ENCODE data around the gene NR3C2. TPM values are rescaled to one million over a fixed set of nuclear protein-coding genes. Genes with fewer than 3 reads are reported as not detected.

NR3C2 gene
- polyA plus RNA-seq, 1 donor = 6.8 TPM

DNA sequence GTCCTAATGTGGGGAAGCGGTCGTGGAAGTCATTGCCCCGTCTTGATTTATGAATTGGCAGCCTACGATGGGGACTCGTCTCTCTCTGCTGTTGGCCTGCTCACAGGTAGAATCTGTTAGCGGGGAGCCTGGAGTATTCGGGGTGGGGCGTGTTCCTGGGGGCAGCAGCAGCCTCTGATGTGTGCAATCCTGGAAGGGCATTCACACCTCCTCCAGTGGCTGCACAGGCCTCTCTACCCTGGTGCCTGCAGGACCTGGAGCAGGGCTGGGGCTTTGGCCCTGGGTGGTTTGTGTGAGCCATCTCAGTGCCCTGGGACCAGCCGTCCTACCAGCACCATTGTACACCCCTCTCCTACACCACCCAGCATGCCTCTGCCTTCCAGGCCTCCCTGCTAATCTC, 369.4 kb downstream of the NR3C2 start:
- no peaks in the 10 kb centered on the region for H3K27me3 ChIP-seq (ENCODE audit: control insufficient read depth, insufficient read depth, low read length)
- peaks cover 4% of the 10 kb centered on the region for H3K9me3 ChIP-seq (ENCODE audit: control insufficient read depth, low read depth, low read length)
- WGBS (ENCODE audit: insufficient coverage, low lambda C conversion rate) = no CpG with 5 or more reads among the region's 9 CpGs
- no peak for DNase-seq
- H3K4me1 ChIP-seq (ENCODE audit: control insufficient read depth, insufficient read depth, low read length) = no peaks in the 10 kb centered on the region
- no peak overlapping the region for H3K27ac ChIP-seq (ENCODE audit: low read length)
- H3K4me3 ChIP-seq (ENCODE audit: low read length) = no peak overlapping the region
- H3K36me3 ChIP-seq (ENCODE audit: control insufficient read depth, insufficient read depth, low read length) = peaks cover 23% of the 10 kb centered on the region

DNA sequence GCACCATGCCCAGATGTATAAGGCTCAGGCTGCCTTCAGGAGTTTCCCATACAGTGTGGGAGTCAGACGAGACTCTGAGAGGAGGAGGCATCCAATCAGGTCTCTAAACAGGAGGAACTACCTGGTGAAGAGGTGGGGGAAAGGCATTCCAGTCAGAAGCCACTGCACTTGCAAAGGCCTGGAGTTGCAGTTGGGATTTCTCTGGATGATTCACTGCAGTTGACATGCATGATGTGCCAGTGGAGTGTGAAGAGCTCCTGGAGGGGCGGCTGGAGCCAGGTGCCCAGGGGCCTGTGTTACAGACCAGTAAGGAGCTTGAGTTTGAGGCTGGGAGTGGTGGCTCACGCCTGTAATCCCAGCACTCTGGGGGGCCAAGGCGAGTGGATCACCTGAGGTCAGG, 371.2 kb downstream of the NR3C2 start:
- DNase-seq = no peak
- Histone ChIP-seq H3K36me3 (ENCODE audit: control insufficient read depth, insufficient read depth, low read length) (peaks cover 24% of the 10 kb centered on the region), H3K27ac (ENCODE audit: low read length) (no peak overlapping the region), H3K4me3 (ENCODE audit: low read length) (no peak overlapping the region), H3K4me1 (ENCODE audit: control insufficient read depth, insufficient read depth, low read length) (no peaks in the 10 kb centered on the region), H3K27me3 (ENCODE audit: control insufficient read depth, insufficient read depth, low read length) (no peaks in the 10 kb centered on the region), H3K9me3 (ENCODE audit: control insufficient read depth, low read depth, low read length) (peaks cover 4% of the 10 kb centered on the region)
- no CpG with 5 or more reads among the region's 4 CpGs for WGBS (ENCODE audit: insufficient coverage, low lambda C conversion rate)

DNA sequence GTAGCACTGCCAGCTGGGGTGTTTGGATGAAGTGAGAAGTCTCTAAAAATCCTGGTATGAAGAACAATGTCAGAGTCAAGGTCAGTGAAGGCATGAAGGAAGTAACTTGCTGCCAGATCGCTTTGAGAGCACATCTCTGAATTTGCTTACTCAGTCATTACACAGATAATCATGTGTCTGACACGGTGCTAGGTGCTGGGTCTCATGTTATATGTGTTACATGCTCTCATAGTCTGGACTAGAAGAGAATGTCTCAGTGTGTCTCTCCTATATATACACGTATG, 372.4 kb downstream of the NR3C2 start:
- DNase-seq = no peak
- Histone ChIP-seq H3K27ac (ENCODE audit: low read length) (no peak overlapping the region), H3K4me3 (ENCODE audit: low read length) (no peak overlapping the region), H3K36me3 (ENCODE audit: control insufficient read depth, insufficient read depth, low read length) (peaks cover 17% of the 10 kb centered on the region), H3K27me3 (ENCODE audit: control insufficient read depth, insufficient read depth, low read length) (no peaks in the 10 kb centered on the region), H3K9me3 (ENCODE audit: control insufficient read depth, low read depth, low read length) (peaks cover 4% of the 10 kb centered on the region), H3K4me1 (ENCODE audit: control insufficient read depth, insufficient read depth, low read length) (no peaks in the 10 kb centered on the region)
- WGBS (ENCODE audit: insufficient coverage, low lambda C conversion rate) = no CpG with 5 or more reads among the region's 3 CpGs

DNA sequence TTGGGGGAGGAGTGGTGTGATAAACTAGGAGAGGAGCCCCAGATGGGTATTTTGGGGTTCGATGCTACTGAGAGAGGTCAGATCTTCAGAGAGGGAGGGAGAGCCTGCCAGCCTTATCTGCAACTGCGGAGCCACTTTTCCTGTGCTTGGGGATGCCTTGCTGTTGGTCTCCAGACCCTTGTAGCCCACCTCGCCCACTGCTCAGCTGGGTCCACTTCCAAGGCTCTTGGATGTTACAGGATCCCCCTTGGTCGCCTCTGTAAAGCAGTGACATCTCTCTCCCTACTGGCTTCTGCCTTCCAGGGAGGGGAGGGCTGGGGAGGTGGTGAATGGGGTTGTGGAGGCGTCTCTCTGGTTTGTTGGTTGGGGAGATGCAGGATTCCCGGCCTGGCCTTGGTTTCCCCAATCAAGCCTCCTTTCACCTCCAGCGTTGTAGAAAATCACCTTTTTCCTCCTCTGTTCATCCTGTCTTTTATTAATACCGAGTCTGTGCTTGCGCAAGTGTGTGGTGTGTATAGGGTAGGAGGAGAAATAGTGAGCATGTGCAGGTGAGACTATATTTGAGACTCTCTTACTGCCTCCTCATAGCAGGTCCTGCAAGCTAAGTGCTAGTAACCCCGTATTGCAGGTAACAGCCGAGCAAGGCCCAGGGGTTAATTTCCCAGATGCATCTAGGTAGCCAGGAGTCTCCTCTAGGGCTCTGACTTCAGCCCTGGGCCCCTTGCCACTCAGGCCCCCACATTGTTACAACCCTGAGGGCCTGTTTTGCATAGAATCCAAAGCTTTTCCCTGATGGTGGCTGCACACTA, 372.9 kb downstream of the NR3C2 start:
- no peaks in the 10 kb centered on the region for H3K4me1 ChIP-seq (ENCODE audit: control insufficient read depth, insufficient read depth, low read length)
- 93% methylated on average over 2 of the region's 11 CpGs for WGBS (ENCODE audit: insufficient coverage, low lambda C conversion rate)
- no peak for DNase-seq

DNA sequence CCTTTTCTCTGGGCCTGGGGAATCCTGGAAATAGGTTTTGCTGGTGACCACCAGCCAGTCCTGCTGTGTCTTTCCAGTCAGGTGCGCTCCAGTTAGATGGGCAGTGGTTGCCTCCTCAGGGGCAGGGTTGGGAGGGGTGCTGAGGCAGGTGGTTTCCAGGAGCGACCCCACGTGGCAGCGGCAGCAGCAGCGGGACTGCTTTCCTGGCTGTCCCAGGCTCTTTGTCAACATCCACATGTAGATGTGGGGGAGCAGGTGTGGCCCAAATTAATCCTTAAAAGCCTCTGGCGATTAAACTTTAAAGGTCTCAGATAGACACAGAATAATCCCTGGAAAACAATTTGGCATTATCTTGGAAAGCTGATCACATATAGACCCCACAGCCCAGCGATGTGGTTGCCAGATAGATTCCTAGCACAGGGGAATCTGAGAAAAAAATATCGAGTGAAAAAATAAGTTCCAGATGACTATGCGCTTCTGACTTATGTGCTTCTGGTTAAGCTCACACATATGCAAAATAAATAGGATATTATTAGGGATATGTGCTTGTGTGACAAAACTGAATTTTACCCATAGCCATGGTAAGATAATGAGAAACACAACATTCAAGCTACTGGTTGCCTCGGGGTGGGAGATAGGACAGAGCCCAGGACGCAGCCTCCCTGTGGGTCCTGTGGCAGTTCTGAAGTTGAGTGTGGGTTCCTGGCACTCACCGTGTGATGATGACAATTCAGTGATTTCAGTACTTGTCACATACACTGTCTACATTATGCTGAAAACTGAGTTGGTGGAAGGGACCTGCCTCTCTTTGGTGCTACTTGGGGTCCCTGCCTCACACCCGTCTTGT, 373.9 kb downstream of the NR3C2 start:
- Histone ChIP-seq H3K4me3 (ENCODE audit: low read length) (no peak overlapping the region), H3K27ac (ENCODE audit: low read length) (no peak overlapping the region), H3K36me3 (ENCODE audit: control insufficient read depth, insufficient read depth, low read length) (peaks cover 11% of the 10 kb centered on the region), H3K9me3 (ENCODE audit: control insufficient read depth, low read depth, low read length) (no peaks in the 10 kb centered on the region), H3K4me1 (ENCODE audit: control insufficient read depth, insufficient read depth, low read length) (no peaks in the 10 kb centered on the region), H3K27me3 (ENCODE audit: control insufficient read depth, insufficient read depth, low read length) (no peaks in the 10 kb centered on the region)
- WGBS (ENCODE audit: insufficient coverage, low lambda C conversion rate) = 100% methylated on average over 2 of the region's 13 CpGs
- DNase-seq = no peak

More for the DNA sequence above, 372.9 kb downstream of the NR3C2 start:
- H3K27ac ChIP-seq (ENCODE audit: low read length) = no peak overlapping the region
- H3K9me3 ChIP-seq (ENCODE audit: control insufficient read depth, low read depth, low read length) = no peaks in the 10 kb centered on the region
- no peak overlapping the region for H3K4me3 ChIP-seq (ENCODE audit: low read length)
- H3K36me3 ChIP-seq (ENCODE audit: control insufficient read depth, insufficient read depth, low read length) = peaks cover 14% of the 10 kb centered on the region
- H3K27me3 ChIP-seq (ENCODE audit: control insufficient read depth, insufficient read depth, low read length) = no peaks in the 10 kb centered on the region

DNA sequence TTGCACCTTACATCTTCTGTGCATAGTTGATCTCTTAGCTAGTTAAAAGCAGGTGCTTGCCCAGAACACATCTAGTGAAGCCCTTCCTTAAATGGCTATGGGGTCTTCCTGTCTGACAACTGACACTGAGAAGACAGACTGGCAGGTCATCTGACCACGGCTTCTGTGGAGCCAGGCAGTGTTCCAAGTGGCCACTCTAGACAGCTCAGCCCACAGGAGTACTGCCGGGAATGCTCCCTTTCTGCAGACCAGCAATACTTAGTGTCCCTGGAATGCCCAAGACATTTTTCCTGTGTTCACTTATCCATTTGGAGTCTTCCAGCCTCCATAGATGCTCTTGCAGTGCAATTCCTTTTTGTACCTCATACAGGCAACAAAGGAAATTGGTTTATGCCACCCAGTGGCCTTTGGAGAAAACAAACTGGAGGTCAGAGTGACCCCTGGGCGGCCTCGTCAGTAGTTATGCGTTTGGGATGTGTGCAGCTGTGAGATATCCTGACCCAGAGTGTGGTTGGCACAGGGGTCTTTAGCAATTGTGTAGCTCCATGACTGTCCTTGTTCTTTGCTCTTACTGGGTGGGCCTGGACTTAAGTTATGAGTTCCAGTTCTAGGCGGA, 374.8 kb downstream of the NR3C2 start:
- Histone ChIP-seq H3K4me1 (ENCODE audit: control insufficient read depth, insufficient read depth, low read length) (no peaks in the 10 kb centered on the region), H3K27me3 (ENCODE audit: control insufficient read depth, insufficient read depth, low read length) (no peaks in the 10 kb centered on the region), H3K27ac (ENCODE audit: low read length) (no peak overlapping the region), H3K4me3 (ENCODE audit: low read length) (no peak overlapping the region), H3K36me3 (ENCODE audit: control insufficient read depth, insufficient read depth, low read length) (peaks cover 7% of the 10 kb centered on the region), H3K9me3 (ENCODE audit: control insufficient read depth, low read depth, low read length) (no peaks in the 10 kb centered on the region)
- no peak for DNase-seq
- no CpG with 5 or more reads among the region's 6 CpGs for WGBS (ENCODE audit: insufficient coverage, low lambda C conversion rate)

DNA sequence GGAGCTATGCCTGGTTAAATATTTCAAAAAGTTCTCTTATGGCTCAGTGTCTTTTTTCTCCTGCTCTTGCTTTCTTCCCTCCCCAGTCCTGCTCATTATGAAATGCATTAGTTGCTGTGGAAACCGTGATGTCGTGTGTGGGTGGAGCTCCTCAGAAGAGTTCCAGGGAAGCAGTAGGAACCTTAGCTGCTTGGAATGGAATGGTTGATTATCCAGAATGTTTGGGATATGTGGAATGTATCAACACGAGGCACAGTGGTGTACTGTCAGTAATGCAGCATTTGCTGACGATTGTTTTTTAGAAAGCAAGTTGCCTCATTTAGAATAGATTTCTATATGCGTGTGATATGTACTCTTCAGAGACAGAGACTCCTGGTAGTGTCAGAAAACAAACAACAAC, 377.1 kb downstream of the NR3C2 start:
- Histone ChIP-seq H3K27me3 (ENCODE audit: control insufficient read depth, insufficient read depth, low read length) (no peaks in the 10 kb centered on the region), H3K36me3 (ENCODE audit: control insufficient read depth, insufficient read depth, low read length) (peaks cover 7% of the 10 kb centered on the region), H3K9me3 (ENCODE audit: control insufficient read depth, low read depth, low read length) (no peaks in the 10 kb centered on the region), H3K4me1 (ENCODE audit: control insufficient read depth, insufficient read depth, low read length) (peaks cover 16% of the 10 kb centered on the region), H3K27ac (ENCODE audit: low read length) (no peak overlapping the region), H3K4me3 (ENCODE audit: low read length) (no peak overlapping the region)
- peak in 1 of 2 donors; percentile 43 for DNase-seq
- WGBS (ENCODE audit: insufficient coverage, low lambda C conversion rate) = 100% methylated on average over 1 of the region's 5 CpGs

DNA sequence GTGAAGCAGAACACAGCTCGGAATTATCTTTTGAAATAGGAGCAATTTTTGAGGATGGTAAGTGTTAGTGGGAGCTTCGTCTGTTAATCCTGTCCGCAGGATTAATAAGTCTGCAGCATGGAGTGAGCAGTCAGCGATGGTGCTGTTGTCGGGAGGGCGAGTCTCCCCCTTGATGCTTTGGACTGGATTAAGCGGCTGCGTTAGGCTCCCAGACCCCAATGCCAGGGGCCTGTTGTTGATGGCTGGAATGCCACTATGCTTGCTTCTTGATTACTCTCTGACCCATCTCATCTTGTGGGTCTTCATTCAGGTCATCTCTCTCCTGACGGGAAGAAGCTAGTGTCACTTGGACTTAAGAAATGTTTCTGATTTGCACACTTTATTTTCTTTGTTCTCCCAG, 377.8 kb downstream of the NR3C2 start:
- H3K27ac ChIP-seq (ENCODE audit: low read length) = no peak overlapping the region
- peaks cover 16% of the 10 kb centered on the region for H3K4me1 ChIP-seq (ENCODE audit: control insufficient read depth, insufficient read depth, low read length)
- 100% methylated on average over 1 of the region's 9 CpGs for WGBS (ENCODE audit: insufficient coverage, low lambda C conversion rate)
- H3K36me3 ChIP-seq (ENCODE audit: control insufficient read depth, insufficient read depth, low read length) = peaks cover 7% of the 10 kb centered on the region
- H3K4me3 ChIP-seq (ENCODE audit: low read length) = no peak overlapping the region
- H3K9me3 ChIP-seq (ENCODE audit: control insufficient read depth, low read depth, low read length) = peaks cover 2% of the 10 kb centered on the region
- no peak for DNase-seq
- H3K27me3 ChIP-seq (ENCODE audit: control insufficient read depth, insufficient read depth, low read length) = no peaks in the 10 kb centered on the region

DNA sequence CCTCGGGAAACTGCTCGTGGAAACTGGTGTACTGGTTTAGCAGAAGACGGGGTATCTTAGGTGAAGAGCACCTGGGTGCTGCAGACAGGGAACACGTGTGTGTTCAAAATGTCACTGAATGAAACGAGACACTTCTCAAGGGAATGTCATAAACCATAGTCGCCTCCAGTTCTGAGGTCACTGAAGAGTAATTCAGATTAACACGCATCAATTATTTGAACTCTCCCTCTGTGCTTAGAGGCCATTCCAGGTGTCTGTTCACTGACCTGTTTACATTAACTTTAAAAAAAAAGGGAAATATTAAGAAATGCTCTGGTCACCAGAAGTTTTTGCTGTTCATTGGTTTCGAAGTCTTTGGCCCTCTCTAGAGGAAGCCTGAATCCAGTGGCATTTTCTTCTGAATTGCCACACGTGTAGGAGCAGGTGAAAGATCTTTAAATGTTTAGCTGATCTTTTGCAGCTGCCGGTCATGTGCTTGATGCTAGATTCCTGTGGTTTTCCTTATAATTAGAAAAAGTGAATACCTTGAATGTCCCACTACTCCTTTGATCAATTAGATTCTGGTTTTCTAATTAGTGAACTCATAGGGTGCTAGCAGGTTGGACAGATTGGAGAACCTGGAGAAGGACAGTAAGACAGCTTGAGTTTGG, 379.8 kb downstream of the NR3C2 start:
- Histone ChIP-seq H3K27ac (ENCODE audit: low read length) (no peak overlapping the region), H3K4me1 (ENCODE audit: control insufficient read depth, insufficient read depth, low read length) (peaks cover 16% of the 10 kb centered on the region), H3K27me3 (ENCODE audit: control insufficient read depth, insufficient read depth, low read length) (no peaks in the 10 kb centered on the region), H3K36me3 (ENCODE audit: control insufficient read depth, insufficient read depth, low read length) (peaks cover 7% of the 10 kb centered on the region), H3K9me3 (ENCODE audit: control insufficient read depth, low read depth, low read length) (peaks cover 2% of the 10 kb centered on the region), H3K4me3 (ENCODE audit: low read length) (no peak overlapping the region)
- WGBS (ENCODE audit: insufficient coverage, low lambda C conversion rate) = 56% methylated on average over 2 of the region's 10 CpGs
- no peak for DNase-seq

DNA sequence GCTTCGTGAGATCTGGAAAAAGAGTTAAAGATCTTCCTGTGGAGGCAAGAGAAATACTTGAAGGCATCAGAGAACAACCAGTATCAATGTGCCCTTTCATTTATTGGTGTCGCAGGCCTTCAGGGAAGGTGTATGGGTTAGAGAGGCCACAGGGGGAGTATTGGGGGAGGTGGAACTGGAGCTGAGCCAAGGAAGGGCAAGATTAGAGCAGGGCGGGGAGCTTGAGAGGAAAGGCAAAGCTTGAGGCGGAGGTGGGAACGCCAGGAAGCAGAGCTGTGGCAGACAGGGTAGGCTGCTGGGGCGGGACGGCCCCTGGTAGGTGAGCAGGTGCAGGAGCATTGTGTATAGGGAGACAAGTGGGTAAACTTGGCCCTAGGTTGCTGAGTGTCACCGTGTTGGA, 380.4 kb downstream of the NR3C2 start:
- peak; percentile 56 to 85 for DNase-seq
- Histone ChIP-seq H3K27me3 (ENCODE audit: control insufficient read depth, insufficient read depth, low read length) (no peaks in the 10 kb centered on the region), H3K27ac (ENCODE audit: low read length) (no peak overlapping the region), H3K4me3 (ENCODE audit: low read length) (no peak overlapping the region), H3K36me3 (ENCODE audit: control insufficient read depth, insufficient read depth, low read length) (peaks cover 7% of the 10 kb centered on the region), H3K4me1 (ENCODE audit: control insufficient read depth, insufficient read depth, low read length) (peaks cover 16% of the 10 kb centered on the region), H3K9me3 (ENCODE audit: control insufficient read depth, low read depth, low read length) (peaks cover 2% of the 10 kb centered on the region)
- WGBS (ENCODE audit: insufficient coverage, low lambda C conversion rate) = 0% methylated on average over 1 of the region's 8 CpGs

Data from large intestine (tissue), 3 donors.